AG10803 (cell line): Measurements from ENCODE around the gene DPYSL4.

Experiments used
- DNase-seq: peaks from one replicate; pipeline ENCODE4 v3.0.0; 2010; ENCODE audit warnings: low read depth
- H3K4me3 ChIP-seq: 2 replicates; pipeline ENCODE4 v1.5.1; 2011; ENCODE audit warnings: mild to moderate bottlenecking, low read length, control low read depth
- TF ChIP-seq, protein P1 (sequence below): conservative IDR thresholded peaks from 2 replicates; pipeline ENCODE4 v1.5.1; 2011; ENCODE audit warnings: mild to moderate bottlenecking, low read length, control low read depth, inconsistent platforms

The DPYSL4 gene

DNA sequence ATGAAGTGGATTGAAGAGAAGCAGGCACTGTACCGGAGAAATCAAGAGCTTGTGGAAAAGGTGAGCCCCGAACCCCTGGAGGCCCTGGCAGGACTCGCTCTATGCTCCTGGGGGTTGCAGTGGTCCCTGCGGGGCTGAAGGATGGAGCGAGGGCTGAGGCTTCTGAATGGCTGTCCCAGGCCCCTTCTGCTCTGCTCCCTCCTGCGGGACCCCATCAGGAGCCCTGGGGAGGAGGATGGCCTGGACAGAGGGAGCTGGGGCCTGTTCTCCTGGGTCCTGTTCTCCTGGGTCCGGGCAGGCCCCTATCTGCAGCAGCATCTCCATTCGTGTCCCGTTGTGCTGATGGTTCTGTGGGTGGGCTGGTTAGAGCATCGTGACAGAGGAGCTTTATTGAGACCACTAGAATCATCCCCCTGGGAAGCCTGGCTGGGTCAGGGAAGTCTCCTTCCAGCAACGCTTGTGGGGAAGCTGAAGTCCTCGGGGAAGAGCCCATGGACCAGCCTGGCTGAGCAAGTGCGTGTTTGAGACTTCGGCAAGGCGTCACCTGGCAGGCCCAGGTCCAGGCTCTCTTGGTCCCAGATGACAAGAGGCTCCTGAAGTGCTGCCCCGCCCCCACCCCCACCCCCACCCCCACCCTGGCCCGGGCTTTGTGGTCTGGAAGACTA, 41.1 kb upstream of the DPYSL4 start:
- H3K4me3 ChIP-seq: no peak overlapping the region
- DNase-seq: no peak
- TF ChIP-seq, protein P1, sequence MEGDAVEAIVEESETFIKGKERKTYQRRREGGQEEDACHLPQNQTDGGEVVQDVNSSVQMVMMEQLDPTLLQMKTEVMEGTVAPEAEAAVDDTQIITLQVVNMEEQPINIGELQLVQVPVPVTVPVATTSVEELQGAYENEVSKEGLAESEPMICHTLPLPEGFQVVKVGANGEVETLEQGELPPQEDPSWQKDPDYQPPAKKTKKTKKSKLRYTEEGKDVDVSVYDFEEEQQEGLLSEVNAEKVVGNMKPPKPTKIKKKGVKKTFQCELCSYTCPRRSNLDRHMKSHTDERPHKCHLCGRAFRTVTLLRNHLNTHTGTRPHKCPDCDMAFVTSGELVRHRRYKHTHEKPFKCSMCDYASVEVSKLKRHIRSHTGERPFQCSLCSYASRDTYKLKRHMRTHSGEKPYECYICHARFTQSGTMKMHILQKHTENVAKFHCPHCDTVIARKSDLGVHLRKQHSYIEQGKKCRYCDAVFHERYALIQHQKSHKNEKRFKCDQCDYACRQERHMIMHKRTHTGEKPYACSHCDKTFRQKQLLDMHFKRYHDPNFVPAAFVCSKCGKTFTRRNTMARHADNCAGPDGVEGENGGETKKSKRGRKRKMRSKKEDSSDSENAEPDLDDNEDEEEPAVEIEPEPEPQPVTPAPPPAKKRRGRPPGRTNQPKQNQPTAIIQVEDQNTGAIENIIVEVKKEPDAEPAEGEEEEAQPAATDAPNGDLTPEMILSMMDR: no peak

DNA sequence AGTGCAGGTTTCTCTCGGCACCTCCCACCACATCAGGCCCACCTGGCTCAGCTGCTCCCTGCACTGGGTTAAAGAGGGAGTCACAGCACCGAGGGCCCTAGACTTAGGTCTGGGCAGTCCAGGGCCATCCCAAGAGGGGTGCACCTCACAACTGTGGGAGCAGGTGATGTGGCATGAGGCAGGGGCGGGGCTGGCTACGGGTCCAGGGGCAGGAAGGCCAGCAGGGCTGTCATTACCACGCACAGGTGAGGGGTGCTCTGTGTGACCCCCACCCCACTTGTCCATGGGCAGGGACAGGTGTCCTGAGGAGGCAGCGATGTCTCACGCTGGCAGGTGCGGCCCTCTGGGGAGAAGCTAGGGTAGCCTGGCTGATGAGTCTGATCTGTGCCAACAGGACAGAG, 40.5 kb upstream of the DPYSL4 start:
- TF ChIP-seq, protein P1: no peak

DNA sequence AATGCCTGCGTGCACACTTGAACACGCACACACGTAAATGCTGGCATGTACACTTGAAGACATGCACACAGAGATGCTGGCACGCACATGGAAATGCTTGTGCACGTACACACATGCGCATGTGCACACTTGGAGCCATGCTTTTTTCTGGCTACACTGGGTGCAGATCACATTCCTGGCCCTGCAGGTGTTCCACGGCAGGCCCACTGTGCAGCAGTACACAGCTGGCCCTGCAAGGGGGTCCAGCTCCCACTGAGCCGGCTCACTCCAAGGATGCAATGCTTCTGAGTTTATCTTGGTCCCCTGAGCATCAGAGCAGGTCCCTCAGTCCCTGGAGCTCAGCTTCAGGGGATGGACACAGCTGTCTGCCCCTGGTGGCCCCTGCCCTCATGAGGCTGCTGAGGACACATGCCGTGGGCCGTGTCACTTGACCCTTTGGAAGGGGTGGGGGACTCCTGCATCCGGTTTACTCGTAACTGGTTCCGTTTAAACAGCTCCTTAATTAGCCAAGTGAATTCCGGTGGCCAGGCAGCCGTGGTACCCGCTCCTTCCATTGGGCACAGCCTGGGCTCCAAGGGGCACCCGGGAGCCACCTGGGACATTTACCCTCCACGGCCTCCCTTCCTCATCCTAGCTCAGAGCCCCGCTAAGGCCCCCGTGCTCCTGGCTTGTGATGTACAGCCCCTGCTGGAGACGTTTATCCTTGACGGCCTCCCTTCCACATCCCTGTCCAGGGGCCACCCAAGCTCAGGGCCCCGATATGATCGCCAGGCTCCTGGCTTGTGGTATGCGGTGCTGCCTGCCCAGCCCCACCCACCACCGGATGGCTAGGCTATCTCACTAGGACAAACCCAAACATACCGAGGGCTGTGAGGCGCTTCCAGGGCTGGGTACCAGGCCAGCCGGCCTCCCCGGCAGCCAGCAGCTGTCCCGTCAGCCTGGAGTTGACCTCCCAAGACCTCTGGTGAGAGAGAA, 39.5 kb upstream of the DPYSL4 start:
- DNase-seq: no peak
- no peak overlapping the region for H3K4me3 ChIP-seq
- TF ChIP-seq, protein P1: no peak

More for the DNA sequence above, 40.5 kb upstream of the DPYSL4 start:
- no peak overlapping the region for H3K4me3 ChIP-seq
- no peak for DNase-seq

DNA sequence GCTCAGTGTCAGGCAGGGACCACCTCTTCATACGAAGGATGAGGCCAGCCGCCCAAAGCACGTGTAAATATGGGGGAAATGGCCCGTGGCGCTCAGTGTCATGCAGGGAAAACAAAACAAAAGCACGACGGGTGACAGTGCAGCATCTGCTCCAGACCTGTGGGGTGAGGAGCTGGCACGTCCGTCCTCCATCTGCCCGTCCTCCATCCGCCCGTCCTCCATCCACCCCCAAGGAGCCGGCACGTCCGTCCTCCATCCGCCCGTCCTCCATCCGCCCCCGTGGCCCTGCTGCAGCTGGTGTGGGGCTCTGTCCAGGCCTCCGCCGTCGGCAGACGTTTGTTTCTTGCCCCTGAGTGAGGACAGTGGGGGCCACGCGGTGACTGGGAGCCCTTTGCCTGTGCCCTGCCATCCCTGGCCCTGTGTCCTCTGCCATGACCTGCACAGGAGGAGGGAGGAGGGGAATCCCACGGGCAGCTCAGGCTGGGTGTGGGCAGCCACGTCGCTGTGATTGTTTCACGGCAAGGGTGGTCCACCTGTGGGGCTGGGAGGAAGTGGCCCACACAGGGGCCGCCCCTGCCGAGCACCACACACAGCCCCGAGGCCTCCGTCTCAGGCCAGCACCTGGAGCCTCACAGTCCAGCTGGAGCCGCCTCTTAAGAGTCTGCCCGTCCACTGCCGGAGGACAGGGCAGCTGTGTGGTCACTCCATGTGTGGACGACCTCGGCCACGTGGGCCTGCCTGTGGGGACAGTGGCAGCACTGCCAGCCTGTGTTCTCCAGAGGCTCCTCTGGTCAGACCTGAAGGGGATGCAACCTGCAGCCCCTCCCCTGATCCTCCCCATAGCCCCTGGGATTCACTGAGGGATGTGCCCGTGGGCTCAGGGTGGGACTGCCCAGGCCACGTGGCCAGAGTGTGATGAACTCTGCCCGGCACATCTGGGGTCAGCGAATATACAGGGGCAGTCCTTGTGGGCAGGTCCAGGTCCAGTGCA, 38.2 kb upstream of the DPYSL4 start:
- TF ChIP-seq, protein P1: no peak
- DNase-seq: no peak
- H3K4me3 ChIP-seq: no peak overlapping the region

DNA sequence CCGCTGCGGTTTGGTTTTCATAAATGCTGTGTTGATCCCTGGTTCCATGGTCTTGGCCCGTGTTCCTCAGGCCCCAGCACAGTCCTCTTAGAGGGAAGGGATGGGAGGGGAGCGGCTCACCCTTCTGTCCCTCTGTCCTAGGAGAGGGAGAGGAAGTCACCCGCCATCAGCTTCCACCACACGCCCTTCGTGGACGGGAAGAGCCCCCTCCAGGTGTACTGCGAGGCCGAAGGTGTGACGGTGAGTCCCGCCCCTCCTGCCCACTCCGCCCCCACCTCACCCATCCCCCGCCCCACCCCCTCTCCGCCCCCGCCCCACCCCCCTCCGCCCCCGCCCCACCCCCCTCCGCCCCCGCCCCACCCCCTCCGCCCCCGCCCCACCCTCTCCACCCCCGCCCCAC, 37.5 kb upstream of the DPYSL4 start:
- DNase-seq: no peak
- TF ChIP-seq, protein P1: no peak
- no peak overlapping the region for H3K4me3 ChIP-seq

DNA sequence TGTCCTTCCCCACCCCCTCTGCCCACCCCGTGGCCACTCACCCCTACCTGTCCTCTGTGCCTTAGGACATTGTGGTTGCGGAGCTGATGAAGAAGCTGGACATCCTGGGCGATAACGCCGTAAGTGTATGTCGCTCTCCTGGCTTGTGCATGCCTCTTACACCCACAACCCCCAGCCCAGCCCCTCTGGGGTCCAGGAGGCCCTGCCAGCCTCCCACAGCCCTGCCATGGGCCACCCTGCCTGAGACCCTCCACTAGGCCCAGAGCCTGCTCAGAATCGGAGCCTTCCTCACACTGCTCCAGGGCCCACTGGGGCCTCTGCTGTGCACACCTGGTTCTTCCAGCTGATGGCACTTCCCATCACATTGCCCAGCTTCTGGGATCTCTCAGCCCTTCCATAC, 36.8 kb upstream of the DPYSL4 start:
- TF ChIP-seq, protein P1: no peak
- no peak overlapping the region for H3K4me3 ChIP-seq
- no peak for DNase-seq
